H1 (cell line): Measurements from ENCODE around the gene CGN. TPM values are rescaled to one million over a fixed set of nuclear protein-coding genes. Genes with fewer than 3 reads are reported as not detected.

Experiments used
- CTCF ChIA-PET: fragments of 300-600 bp; sonication (Branson Sonifier 250); formaldehyde crosslinking; loops from one replicate; lab custom pipeline; 2021; ENCODE audit not compliant: partially characterized antibody; lab: Charles Lee
- POLR2A ChIA-PET: fragments of 300-600 bp; sonication (Branson Sonifier 250); formaldehyde crosslinking; loops from one replicate; lab custom pipeline; 2021; ENCODE audit warnings: inconsistent platforms; ENCODE audit not compliant: partially characterized antibody; lab: Charles Lee
- DNase-seq, 2 experiments: peaks; one replicate each; pipeline versions ENCODE4 v3.0.0 to v3.0.0-alpha.2; 2010 to 2022; ENCODE audit warnings: low spot score in 2 of 2, low read depth in 1 of 2, mixed read lengths in 1 of 2
- FAIRE-seq: peaks from 2 replicates; lab custom pipeline; 2011; peaks lifted over from hg19 to GRCh38; lab: Jason Lieb, UNC
- H2AFZ ChIP-seq: 2 replicates; pipeline ENCODE4 v1.8.1; 2012; ENCODE audit warnings: low read length, inconsistent platforms
- H2AK5ac ChIP-seq: 2 replicates; pipeline ENCODE4 v1.6.1; 2013; ENCODE audit warnings: low read depth, low read length
- H2BK120ac ChIP-seq: replicated peaks from 2 replicates; pipeline ENCODE3; 2013; ENCODE audit warnings: low read depth, low read length, inconsistent platforms
- H2BK12ac ChIP-seq: 2 replicates; pipeline ENCODE4 v1.6.1; 2013; ENCODE audit warnings: low read depth, low read length
- H2BK15ac ChIP-seq: 2 replicates; pipeline ENCODE4 v1.6.1; 2013; ENCODE audit warnings: low read length
- H2BK20ac ChIP-seq: 2 replicates; pipeline ENCODE4 v1.6.1; 2013; ENCODE audit warnings: low read length
- H2BK5ac ChIP-seq: 2 replicates; pipeline ENCODE4 v1.6.1; 2013; ENCODE audit warnings: low read depth, low read length
- H3K14ac ChIP-seq: 2 replicates; pipeline ENCODE4 v1.6.1; 2013; ENCODE audit warnings: inconsistent platforms; ENCODE audit not compliant: insufficient read length
- H3K18ac ChIP-seq: 2 replicates; pipeline ENCODE4 v1.6.1; 2013; ENCODE audit warnings: low read length; ENCODE audit errors: extremely low read depth
- H3K23ac ChIP-seq: 2 replicates; pipeline ENCODE4 v1.6.1; 2013; ENCODE audit warnings: inconsistent platforms; ENCODE audit not compliant: insufficient read length
- H3K23me2 ChIP-seq: 2 replicates; pipeline ENCODE4 v1.6.1; 2013; ENCODE audit warnings: low read depth, low read length
- H3K27ac ChIP-seq: 2 replicates; pipeline ENCODE4 v1.6.1; 2011; ENCODE audit warnings: low read depth, low read length, inconsistent platforms
- H3K27me3 ChIP-seq, 4 experiments: replicated peaks in 1 of 4; 1 replicate in 1 of 4; 2 replicates in 3 of 4; pipeline versions ENCODE4 v1.6.1 to v1.8.1; 2011 to 2013; ENCODE audit warnings: low read length in 3 of 4, mild to moderate bottlenecking in 3 of 4, inconsistent platforms in 2 of 4, mixed read lengths in 2 of 4, moderate library complexity in 1 of 4; ENCODE audit not compliant: control insufficient read depth in 3 of 4, insufficient read depth in 3 of 4; ENCODE audit errors: extremely low read depth in 1 of 4
- H3K36me3 ChIP-seq, 4 experiments: 2 replicates each; pipeline versions ENCODE4 v1.6.1 to v1.8.1; 2011 to 2013; ENCODE audit warnings: mild to moderate bottlenecking in 4 of 4, low read length in 3 of 4, moderate library complexity in 2 of 4, control low read depth in 1 of 4, inconsistent platforms in 1 of 4; ENCODE audit not compliant: insufficient read depth in 4 of 4, control insufficient read depth in 2 of 4
- H3K4ac ChIP-seq: replicated peaks from 2 replicates; pipeline ENCODE3; 2013; ENCODE audit warnings: low read length, low read depth, mixed read lengths, inconsistent platforms; ENCODE audit not compliant: insufficient read length
- H3K4me1 ChIP-seq, 4 experiments: replicated peaks in 1 of 4; 1 replicate in 1 of 4; 2 replicates in 3 of 4; pipeline versions ENCODE4 v1.6.1 to v1.8.1; 2011 to 2013; ENCODE audit warnings: low read length in 3 of 4, inconsistent platforms in 2 of 4, mixed read lengths in 1 of 4; ENCODE audit not compliant: insufficient read depth in 4 of 4, control insufficient read depth in 3 of 4
- H3K4me2 ChIP-seq, 2 experiments: 2 replicates each; pipeline versions ENCODE4 v1.6.1 to v1.8.1; 2011 to 2013; ENCODE audit warnings: low read depth in 2 of 2, low read length in 2 of 2, control low read depth in 1 of 2, inconsistent platforms in 1 of 2, mild to moderate bottlenecking in 1 of 2; ENCODE audit not compliant: insufficient read depth in 1 of 2
- H3K4me3 ChIP-seq, 4 experiments: fragments of 200-600, 300-600 bp in 1 of 4; sonication (generic), shearing (Covaris generic), sonication (Bioruptor Twin) in 1 of 4; 2 replicates each; pipeline versions ENCODE4 v1.5.1 to v1.8.1; 2011 to 2016; ENCODE audit warnings: low read length in 4 of 4, low read depth in 3 of 4, control low read depth in 2 of 4, inconsistent platforms in 2 of 4, mild to moderate bottlenecking in 2 of 4, mixed read lengths in 1 of 4, moderate library complexity in 1 of 4; ENCODE audit not compliant: insufficient read depth in 2 of 4; ENCODE audit errors: extremely low read depth in 1 of 4
- H3K56ac ChIP-seq: replicated peaks from 2 replicates; pipeline ENCODE3; 2013; ENCODE audit warnings: low read depth, mild to moderate bottlenecking, mixed read lengths, low read length, inconsistent platforms; ENCODE audit not compliant: insufficient read length
- H3K79me1 ChIP-seq: 2 replicates; pipeline ENCODE4 v1.6.1; 2013; ENCODE audit warnings: low read depth, low read length, control low read depth
- H3K79me2 ChIP-seq, 2 experiments: 2 replicates each; pipeline versions ENCODE4 v1.6.1 to v1.8.1; 2012 to 2013; ENCODE audit warnings: low read length in 2 of 2, mild to moderate bottlenecking in 2 of 2, inconsistent platforms in 1 of 2; ENCODE audit not compliant: insufficient read depth in 2 of 2, control insufficient read depth in 1 of 2
- H3K9ac ChIP-seq, 4 experiments: replicated peaks in 1 of 4; 1 replicate in 1 of 4; 2 replicates in 3 of 4; pipeline versions ENCODE4 v1.6.1 to v1.8.1; 2011 to 2013; ENCODE audit warnings: low read depth in 3 of 4, low read length in 3 of 4, control low read depth in 2 of 4, mild to moderate bottlenecking in 2 of 4, moderate library complexity in 2 of 4, inconsistent platforms in 1 of 4; ENCODE audit errors: extremely low read depth in 1 of 4
- H3K9me3 ChIP-seq, 2 experiments: 2 replicates each; pipeline versions ENCODE4 v1.6.1 to v1.8.1; 2012 to 2013; ENCODE audit warnings: mild to moderate bottlenecking in 2 of 2, moderate library complexity in 2 of 2, control low read depth in 1 of 2, inconsistent platforms in 1 of 2, low read depth in 1 of 2, low read length in 1 of 2, mixed read lengths in 1 of 2; ENCODE audit not compliant: insufficient read depth in 2 of 2
- H4K20me1 ChIP-seq, 2 experiments: replicated peaks in 1 of 2; 2 replicates each; pipeline versions ENCODE3 to v1.8.1; 2011 to 2013; ENCODE audit warnings: inconsistent platforms in 2 of 2, low read length in 2 of 2, mild to moderate bottlenecking in 1 of 2; ENCODE audit not compliant: insufficient read depth in 2 of 2, control insufficient read depth in 1 of 2
- H4K5ac ChIP-seq: 2 replicates; pipeline ENCODE4 v1.6.1; 2013; ENCODE audit warnings: low read length, low read depth, mixed read lengths, inconsistent platforms; ENCODE audit not compliant: insufficient read length
- H4K8ac ChIP-seq: 2 replicates; pipeline ENCODE4 v1.8.0; 2013; ENCODE audit warnings: mild to moderate bottlenecking, moderate library complexity, low read length, inconsistent platforms; ENCODE audit not compliant: insufficient read depth; ENCODE audit errors: extremely low read depth
- H4K91ac ChIP-seq: replicated peaks from 2 replicates; pipeline ENCODE3; 2013; ENCODE audit warnings: low read length, mixed read lengths, inconsistent platforms; ENCODE audit not compliant: insufficient read length
- EGR1 ChIP-seq: IDR thresholded peaks from 2 replicates; pipeline ENCODE4 v1.6.1; 2011; ENCODE audit warnings: low read depth, low read length, borderline replicate concordance
- FOSL1 ChIP-seq: IDR thresholded peaks from 2 replicates; pipeline ENCODE4 v1.6.1; 2011; ENCODE audit warnings: mild to moderate bottlenecking, low read depth, low read length, moderate library complexity; ENCODE audit not compliant: insufficient read depth
- JUND ChIP-seq: IDR thresholded peaks from 2 replicates; pipeline ENCODE4 v1.6.1; 2011; ENCODE audit warnings: mild to moderate bottlenecking, improper control_type of control experiment, low read length
- NRF1 ChIP-seq: IDR thresholded peaks from 2 replicates; pipeline ENCODE4 v1.6.1; 2011; ENCODE audit warnings: mild to moderate bottlenecking, low read depth, low read length, improper control_type of control experiment
- SAP30 ChIP-seq: fragments of 300-600 bp; sonication (generic); IDR thresholded peaks from 2 replicates; pipeline ENCODE4 v1.7.1; 2012; ENCODE audit warnings: low read length, moderate library complexity, mild to moderate bottlenecking, inconsistent platforms; ENCODE audit not compliant: insufficient read depth, insufficient replicate concordance
- SIX5 ChIP-seq: IDR thresholded peaks from 2 replicates; pipeline ENCODE4 v1.6.1; 2011; ENCODE audit warnings: mild to moderate bottlenecking, low read depth, low read length
- SRF ChIP-seq: IDR thresholded peaks from 2 replicates; pipeline ENCODE4 v1.6.1; 2011; ENCODE audit warnings: mild to moderate bottlenecking, low read depth, low read length, moderate library complexity
- SUZ12 ChIP-seq: fragments of 200-600 bp; sonication (generic); IDR thresholded peaks from 2 replicates; pipeline ENCODE4 v1.6.1; 2012; ENCODE audit warnings: mild to moderate bottlenecking, inconsistent platforms, low read length, moderate library complexity, mixed read lengths
- TAF1 ChIP-seq: IDR thresholded peaks from 2 replicates; pipeline ENCODE4 v1.6.1; 2011; ENCODE audit warnings: mild to moderate bottlenecking, low read depth, low read length
- TAF7 ChIP-seq: optimal IDR thresholded peaks from 2 replicates; pipeline ENCODE3; 2011; ENCODE audit warnings: low read depth, mild to moderate bottlenecking, inconsistent platforms, low read length, moderate library complexity, borderline replicate concordance
- WGBS, 2 experiments: shearing (Covaris generic) in 1 of 2; methylation state at CpG; one replicate each; pipeline versions ENCODE4 v1.1.6 to v1.1.7; 2013 to 2015; ENCODE audit warnings: low lambda C conversion rate in 2 of 2, mixed read lengths in 2 of 2, inconsistent platforms in 1 of 2, low coverage in 1 of 2, missing lambda C conversion rate in 1 of 2; ENCODE audit not compliant: insufficient replicate concordance in 2 of 2, insufficient coverage in 1 of 2, insufficient read length in 1 of 2; ENCODE audit errors: extremely low coverage in 1 of 2, missing lambda C conversion rate in 1 of 2; 5-methylcytosine and 5-hydroxymethylcytosine counted together
- polyA plus RNA-seq, 7 experiments: library from polyadenylated mRNA; depleted of rRNA in 3 of 7; stranded (reverse) in 5 of 7; unstranded in 2 of 7; fragments of >200 nt in 5 of 7; fragments of 200-250 nt in 2 of 7; gene quantifications; 1 replicate in 5 of 7; 2 replicates in 1 of 7; 4 replicates in 1 of 7; pipeline versions ENCODE4 v1.2.1 to v1.2.3, GENCODE V29; 2011 to 2013; ENCODE audit warnings: missing spikeins in 2 of 7, mixed read lengths in 2 of 7
- total RNA-seq: library from RNA; stranded (reverse); fragmentation: NEBNext Ultra II Directional; extraction: Animal tissue kit (Norgen Biotek cat#: 25700); gene quantifications from 2 replicates; pipeline ENCODE4 v1.2.1, GENCODE V29; 2021
- TF ChIP-seq, protein P1 (sequence below), 3 experiments: IDR thresholded peaks; 1 replicate in 2 of 3; 2 replicates in 1 of 3; pipeline versions ENCODE4 v1.5.1 to v1.6.1; 2011; ENCODE audit warnings: low read length in 3 of 3, mild to moderate bottlenecking in 3 of 3, inconsistent platforms in 2 of 3, low read depth in 1 of 3, moderate library complexity in 1 of 3; ENCODE audit not compliant: insufficient read depth in 1 of 3; ENCODE audit errors: control extremely low read depth in 1 of 3

CGN gene
- total and polyA plus RNA-seq, 2 of the 8 experiments (the other 6 are each of a cell fraction or from before 2014, with no cell fraction given), result 15.9 to 52.7 TPM

DNA sequence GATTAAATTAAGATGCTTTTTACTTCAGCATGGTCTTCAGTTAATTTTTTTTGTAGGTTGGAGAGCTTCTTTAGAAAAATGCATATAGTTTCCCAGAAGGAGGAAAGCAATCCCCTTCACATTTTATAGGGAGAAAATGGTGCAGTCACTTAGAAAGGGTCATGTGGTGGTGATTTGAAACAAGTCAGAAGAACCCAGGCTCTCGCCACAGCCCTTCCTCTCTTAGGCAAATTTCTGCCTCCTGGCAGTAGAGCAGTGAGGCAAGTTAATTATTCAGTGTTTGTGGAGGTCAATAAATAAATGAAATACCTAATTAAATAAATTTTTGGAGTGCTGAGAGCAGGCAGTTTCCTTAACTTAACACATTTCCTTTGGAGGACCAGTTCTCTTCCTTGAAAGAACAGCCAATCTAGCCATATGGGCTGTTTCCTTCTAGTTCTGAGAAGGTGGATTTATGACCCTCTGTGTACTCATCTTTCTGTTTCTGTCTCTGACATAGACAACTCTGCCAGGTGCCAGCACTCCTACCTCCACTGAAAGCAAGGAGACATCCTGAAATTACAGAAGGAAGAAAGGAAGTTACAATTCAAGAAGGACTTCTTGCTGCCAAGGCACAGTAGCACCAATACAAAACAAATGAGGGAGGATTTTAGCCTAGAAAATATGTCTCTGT is 32.9 kb upstream of the CGN start:
- H3K56ac ChIP-seq, result no peak overlapping the region
- 83% methylated on average over 1 of the region's 1 CpG; no CpG with 5 or more reads in 1 of the 2 experiments for WGBS, 2 experiments
- no peaks in the 10 kb centered on the region for H3K23me2 ChIP-seq
- H3K9ac ChIP-seq, result no peak overlapping the region
- no peak overlapping the region for H2AK5ac ChIP-seq
- H3K18ac ChIP-seq, result no peak overlapping the region
- H3K27ac ChIP-seq, result no peak overlapping the region
- H3K14ac ChIP-seq, result no peak overlapping the region
- H3K4me1 ChIP-seq, result no peaks in the 10 kb centered on the region; a peak in 1 of 7 replicates
- no peak for FAIRE-seq
- H3K79me1 ChIP-seq, result no peaks in the 10 kb centered on the region
- H3K27me3 ChIP-seq, result no peaks in the 10 kb centered on the region
- H3K9me3 ChIP-seq, result no peaks in the 10 kb centered on the region; a peak in 1 of 4 replicates
- H2BK12ac ChIP-seq, result no peak overlapping the region
- DNase-seq, result no peak
- H2BK15ac ChIP-seq, result no peak overlapping the region
- no peaks in the 10 kb centered on the region for H3K79me2 ChIP-seq
- H2BK20ac ChIP-seq, result no peak overlapping the region
- no peak overlapping the region for H4K91ac ChIP-seq
- H3K23ac ChIP-seq, result no peak overlapping the region
- ChIA-PET POLR2A (interaction anchor here (0.9 kb wide), 1 partner anchor 44 kb away, joined by 3 read pairs; no protein-coding TSS in a partner anchor), CTCF (interaction anchor here (0.7 to 1.9 kb wide), 4 partner anchors 8 to 62 kb away, joined by 3 to 5 read pairs (median 4); partner anchors contain the start of gene TUFT1)
- no peak overlapping the region for H4K5ac ChIP-seq
- H3K4me2 ChIP-seq, result no peak overlapping the region
- no peaks in the 10 kb centered on the region for H3K36me3 ChIP-seq
- H4K20me1 ChIP-seq, result no peaks in the 10 kb centered on the region
- no peak overlapping the region for H3K4ac ChIP-seq
- no peak overlapping the region for H2AFZ ChIP-seq
- H2BK120ac ChIP-seq, result no peak overlapping the region
- no peak overlapping the region for H3K4me3 ChIP-seq
- no peak overlapping the region for H4K8ac ChIP-seq
- H2BK5ac ChIP-seq, result no peak overlapping the region
- TF ChIP-seq TAF1, result no peak
- TF ChIP-seq SRF, result no peak
- no peak for TF ChIP-seq SUZ12
- TF ChIP-seq SAP30, result no peak
- TF ChIP-seq, protein P1, sequence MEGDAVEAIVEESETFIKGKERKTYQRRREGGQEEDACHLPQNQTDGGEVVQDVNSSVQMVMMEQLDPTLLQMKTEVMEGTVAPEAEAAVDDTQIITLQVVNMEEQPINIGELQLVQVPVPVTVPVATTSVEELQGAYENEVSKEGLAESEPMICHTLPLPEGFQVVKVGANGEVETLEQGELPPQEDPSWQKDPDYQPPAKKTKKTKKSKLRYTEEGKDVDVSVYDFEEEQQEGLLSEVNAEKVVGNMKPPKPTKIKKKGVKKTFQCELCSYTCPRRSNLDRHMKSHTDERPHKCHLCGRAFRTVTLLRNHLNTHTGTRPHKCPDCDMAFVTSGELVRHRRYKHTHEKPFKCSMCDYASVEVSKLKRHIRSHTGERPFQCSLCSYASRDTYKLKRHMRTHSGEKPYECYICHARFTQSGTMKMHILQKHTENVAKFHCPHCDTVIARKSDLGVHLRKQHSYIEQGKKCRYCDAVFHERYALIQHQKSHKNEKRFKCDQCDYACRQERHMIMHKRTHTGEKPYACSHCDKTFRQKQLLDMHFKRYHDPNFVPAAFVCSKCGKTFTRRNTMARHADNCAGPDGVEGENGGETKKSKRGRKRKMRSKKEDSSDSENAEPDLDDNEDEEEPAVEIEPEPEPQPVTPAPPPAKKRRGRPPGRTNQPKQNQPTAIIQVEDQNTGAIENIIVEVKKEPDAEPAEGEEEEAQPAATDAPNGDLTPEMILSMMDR (IDR thresholded peaks at IDR 0.05; ENCODE audit: control extremely low read depth in 1 of 3, insufficient read depth in 1 of 3, low read depth in 1 of 3, low read length in 3 of 3), result no peak
- TF ChIP-seq TAF7, result no peak
- TF ChIP-seq FOSL1, result no peak
- TF ChIP-seq JUND, result no peak
- no peak for TF ChIP-seq NRF1
- no peak for TF ChIP-seq EGR1
- no peak for TF ChIP-seq SIX5
